Epithelial cell of esophagus (primary cell): ENCODE measurements around the gene NODAL.
"Not testable (repeated sequence)": the region's sequence is repeated elsewhere in the genome, so short reads cannot be mapped to it uniquely, and the experiment has no call there.

Experiments used
- DNase-seq: peaks from one replicate; pipeline ENCODE4 v3.0.0; 2010; ENCODE audit warnings: low read depth
- H3K4me3 ChIP-seq: 2 replicates; pipeline ENCODE4 v1.5.1; 2011; ENCODE audit warnings: mild to moderate bottlenecking, low read length, control low read depth
- TF ChIP-seq, protein P1 (sequence below): IDR thresholded peaks from 2 replicates; pipeline ENCODE4 v1.5.1; 2011; ENCODE audit warnings: low read depth, mild to moderate bottlenecking, low read length, control low read depth, inconsistent platforms; ENCODE audit not compliant: insufficient read depth; ENCODE audit errors: missing control alignments

Gene NODAL

DNA sequence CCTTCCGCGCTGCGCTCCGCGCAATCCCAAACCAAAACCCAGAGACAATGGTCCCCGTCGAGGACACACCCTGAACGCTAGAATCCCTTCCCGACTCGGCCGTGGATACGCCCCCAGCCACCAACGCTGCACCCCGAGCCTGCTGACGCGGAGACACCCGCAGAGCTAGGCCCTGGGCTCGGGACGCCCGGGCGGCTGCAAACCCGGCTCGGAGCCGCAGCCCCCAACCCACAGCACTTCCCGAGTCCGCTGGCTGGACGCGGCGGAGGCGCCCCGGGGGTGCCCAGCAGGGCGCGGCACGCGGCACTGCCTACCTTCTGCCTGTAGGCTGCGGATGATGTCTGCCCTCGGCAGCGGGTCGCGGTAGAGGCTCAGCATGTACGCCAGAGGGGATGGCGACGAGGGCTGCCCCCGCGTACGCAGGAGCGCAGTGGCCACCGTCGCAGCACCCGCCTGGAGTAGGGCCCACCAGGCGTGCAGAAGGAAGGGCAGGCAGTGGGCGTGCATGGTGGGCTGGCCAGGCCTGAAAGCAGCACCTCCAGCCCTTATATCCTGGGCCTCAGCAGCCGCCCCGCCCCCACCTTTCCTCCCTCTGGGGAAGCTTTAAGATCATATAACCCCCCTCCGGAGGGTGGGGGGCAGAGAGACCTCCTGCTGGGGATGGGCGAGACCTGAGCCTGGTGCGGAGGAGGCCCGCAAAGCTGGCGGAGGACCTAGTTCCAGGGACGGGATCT lies at the start of gene NODAL:
Gene NODAL, minus strand, starts transcription at position 521 of the 734 bp plus-strand sequence. Its CDS starts 14 bp downstream, at position 507.
- H3K4me3 ChIP-seq, result no peak within 1 kb of the TSS
- TF ChIP-seq, protein P1, sequence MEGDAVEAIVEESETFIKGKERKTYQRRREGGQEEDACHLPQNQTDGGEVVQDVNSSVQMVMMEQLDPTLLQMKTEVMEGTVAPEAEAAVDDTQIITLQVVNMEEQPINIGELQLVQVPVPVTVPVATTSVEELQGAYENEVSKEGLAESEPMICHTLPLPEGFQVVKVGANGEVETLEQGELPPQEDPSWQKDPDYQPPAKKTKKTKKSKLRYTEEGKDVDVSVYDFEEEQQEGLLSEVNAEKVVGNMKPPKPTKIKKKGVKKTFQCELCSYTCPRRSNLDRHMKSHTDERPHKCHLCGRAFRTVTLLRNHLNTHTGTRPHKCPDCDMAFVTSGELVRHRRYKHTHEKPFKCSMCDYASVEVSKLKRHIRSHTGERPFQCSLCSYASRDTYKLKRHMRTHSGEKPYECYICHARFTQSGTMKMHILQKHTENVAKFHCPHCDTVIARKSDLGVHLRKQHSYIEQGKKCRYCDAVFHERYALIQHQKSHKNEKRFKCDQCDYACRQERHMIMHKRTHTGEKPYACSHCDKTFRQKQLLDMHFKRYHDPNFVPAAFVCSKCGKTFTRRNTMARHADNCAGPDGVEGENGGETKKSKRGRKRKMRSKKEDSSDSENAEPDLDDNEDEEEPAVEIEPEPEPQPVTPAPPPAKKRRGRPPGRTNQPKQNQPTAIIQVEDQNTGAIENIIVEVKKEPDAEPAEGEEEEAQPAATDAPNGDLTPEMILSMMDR, result no peak

DNA sequence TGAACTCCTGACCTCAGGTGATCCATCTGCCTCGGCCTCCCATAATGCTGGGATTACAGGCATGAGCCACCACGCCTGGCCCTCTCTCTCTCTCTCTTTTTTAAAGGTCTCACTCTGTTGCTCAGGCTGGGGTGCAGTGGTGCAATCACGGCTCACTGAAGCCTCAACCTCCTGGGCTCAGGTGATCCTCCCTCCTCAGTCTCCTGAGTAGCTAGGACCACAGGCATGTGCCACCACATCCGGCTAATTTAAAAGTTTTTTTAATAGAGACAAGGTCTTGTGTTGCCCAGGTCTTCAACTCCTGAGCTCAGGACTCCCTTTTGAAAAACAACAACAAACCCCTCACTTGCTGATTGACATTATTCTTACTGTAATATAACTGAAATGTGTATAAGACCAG lies 48.7 kb upstream of the NODAL start:
- DNase-seq, result no peak
- no peak overlapping the region for H3K4me3 ChIP-seq
- TF ChIP-seq, protein P1, result no peak

More for the DNA sequence above, at the start of gene NODAL:
- no peak for DNase-seq

DNA sequence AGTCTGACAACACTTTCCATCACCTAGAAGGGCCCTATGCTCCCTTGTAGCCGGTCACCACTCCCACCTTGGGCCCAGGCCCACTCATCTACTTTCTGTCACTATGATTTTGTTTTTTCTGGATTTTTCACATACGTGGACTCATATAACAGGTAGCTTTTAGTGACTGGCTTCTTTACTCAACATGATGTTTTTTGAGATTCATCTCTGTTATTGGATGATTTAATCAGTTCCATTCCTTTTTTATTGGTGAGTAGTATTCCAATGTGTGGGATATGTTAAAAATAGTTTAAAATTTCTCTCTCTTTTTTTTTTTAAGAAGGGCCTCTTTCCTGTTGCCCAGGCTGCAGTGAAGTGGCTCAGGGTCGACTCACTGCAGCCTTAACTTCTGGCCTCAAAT lies 46.3 kb upstream of the NODAL start:
- DNase-seq, result no peak
- H3K4me3 ChIP-seq, result no peak overlapping the region
- TF ChIP-seq, protein P1, result no peak

DNA sequence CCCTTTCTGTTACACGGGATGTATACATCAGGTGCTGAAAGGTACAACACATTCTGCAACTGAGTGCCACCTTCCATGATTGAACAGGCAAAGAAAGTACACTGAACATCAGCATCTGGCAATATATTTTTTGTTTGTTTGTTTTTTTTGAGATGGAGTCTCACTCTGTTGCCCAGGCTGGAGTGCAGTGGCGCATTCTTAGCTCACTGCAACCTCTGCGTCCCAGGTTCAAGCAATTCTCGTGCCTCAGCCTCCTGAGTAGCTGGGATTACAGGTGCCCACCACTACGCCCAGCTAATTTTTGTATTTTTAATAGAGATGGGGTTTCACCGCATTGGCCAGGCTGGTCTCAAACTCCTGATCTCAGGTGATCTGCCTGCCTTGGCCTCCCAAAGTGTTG lies 42.4 kb upstream of the NODAL start:
- not testable (repeated sequence) for DNase-seq

DNA sequence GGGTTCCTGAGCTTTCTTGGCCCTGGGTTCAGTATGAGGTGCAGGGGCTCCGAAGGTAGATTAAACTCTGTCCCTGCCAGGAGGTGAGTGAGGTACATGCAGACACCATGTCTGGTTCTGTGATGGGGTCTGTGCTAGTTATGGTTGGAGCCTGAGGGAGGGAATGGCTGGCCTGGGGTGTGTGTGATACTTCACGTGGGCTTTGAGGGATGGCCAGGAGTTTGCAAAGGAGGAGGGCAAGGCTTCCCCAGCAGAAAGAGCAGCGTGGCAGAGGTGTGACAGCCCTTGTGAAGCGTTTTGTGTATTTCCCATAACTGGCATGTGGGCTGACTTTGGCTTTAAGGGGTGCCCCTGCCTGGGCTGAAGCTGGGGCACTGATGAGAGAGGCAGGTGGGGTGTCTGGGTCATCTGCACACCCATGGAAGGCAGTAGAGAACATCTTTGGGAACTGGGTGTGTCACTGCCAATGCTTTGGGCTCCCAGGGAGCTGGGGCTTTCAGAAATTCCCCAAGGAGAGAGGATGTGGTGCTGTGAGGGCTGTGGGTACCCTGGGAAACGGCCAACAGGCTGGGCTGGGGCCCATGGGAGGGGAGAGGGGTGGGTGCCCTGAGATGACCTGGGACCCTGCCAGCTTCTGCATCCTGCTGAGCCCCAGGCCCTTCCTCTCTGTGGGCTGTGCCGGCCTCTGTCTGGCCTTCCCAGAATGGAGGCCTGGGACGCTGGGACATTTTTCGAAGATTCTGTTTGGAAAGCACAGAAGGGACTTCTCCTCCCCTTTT lies 41.7 kb upstream of the NODAL start:
- H3K4me3 ChIP-seq, result no peak overlapping the region
- no peak for DNase-seq
- TF ChIP-seq, protein P1, result no peak

More for the DNA sequence above, 42.4 kb upstream of the NODAL start:
- H3K4me3 ChIP-seq, result not testable (repeated sequence)

DNA sequence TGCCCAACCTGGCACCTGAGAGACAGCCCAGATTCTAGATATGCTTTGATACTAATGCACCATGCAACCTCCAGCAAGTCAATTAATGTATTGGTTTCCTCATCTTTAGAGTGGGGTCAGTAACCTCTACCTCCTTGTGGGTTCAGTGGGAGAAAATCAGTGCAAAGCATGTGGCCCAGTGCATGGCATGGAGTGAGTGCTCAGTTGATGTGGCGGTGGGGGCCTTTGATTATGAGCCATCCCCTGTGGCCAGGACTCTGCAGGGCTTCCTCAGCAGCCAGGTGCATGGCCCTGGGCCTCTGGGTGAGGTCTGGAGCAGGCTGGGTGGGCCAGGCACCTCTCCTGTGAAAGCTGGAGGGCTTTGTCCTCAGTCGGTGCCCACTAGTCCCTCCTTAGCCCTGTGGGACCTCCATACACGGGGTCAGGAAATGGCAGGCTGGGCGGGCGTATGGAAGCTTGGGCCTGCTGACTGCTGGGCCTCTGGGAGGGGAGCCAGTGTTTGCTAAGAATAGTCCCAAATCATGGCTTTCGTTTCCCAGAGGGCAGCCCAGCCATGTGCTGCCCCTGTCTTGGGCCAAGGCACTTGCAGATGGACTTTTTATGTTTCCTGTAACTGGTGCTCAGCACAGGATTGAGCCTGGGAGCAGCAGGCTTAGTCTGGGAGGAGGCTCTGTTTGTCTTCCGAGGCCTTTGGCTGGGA lies 40.5 kb upstream of the NODAL start:
- H3K4me3 ChIP-seq, result no peak overlapping the region
- no peak for DNase-seq
- TF ChIP-seq, protein P1, result no peak

DNA sequence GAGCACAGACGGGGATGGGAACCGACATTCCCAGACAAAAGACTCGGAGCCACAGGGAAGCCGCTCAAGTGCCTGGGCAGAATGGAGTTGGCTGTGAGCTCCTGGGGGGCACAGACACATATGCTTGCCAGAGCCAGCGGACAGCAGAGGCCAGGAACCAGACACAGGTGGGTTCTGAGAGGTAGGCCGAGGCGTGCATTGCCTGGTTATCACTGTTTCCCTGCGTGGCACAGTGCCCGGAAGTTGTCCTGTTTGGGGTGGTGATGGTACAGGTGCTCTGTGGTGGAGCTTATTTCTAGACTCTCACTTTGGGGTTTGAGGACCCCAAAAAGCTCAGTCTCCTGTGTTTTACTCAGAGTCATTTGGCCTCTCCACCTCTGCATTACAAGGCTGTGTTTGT lies 39.6 kb upstream of the NODAL start:
- H3K4me3 ChIP-seq, result no peak overlapping the region
- TF ChIP-seq, protein P1, result no peak
- DNase-seq, result no peak
